GM21619 (cell line): ENCODE measurements around the gene AADAC.
"Not testable (repeated sequence)": the region's sequence is repeated elsewhere in the genome, so short reads cannot be mapped to it uniquely, and the experiment has no call there.

Source experiments
- ATAC-seq: cut with Tn5 transposase; IDR thresholded peaks from one replicate; pipeline ENCODE4 v1.9.1; 2021; ENCODE audit not compliant: unreplicated experiment

The AADAC gene, protein sequence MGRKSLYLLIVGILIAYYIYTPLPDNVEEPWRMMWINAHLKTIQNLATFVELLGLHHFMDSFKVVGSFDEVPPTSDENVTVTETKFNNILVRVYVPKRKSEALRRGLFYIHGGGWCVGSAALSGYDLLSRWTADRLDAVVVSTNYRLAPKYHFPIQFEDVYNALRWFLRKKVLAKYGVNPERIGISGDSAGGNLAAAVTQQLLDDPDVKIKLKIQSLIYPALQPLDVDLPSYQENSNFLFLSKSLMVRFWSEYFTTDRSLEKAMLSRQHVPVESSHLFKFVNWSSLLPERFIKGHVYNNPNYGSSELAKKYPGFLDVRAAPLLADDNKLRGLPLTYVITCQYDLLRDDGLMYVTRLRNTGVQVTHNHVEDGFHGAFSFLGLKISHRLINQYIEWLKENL

DNA sequence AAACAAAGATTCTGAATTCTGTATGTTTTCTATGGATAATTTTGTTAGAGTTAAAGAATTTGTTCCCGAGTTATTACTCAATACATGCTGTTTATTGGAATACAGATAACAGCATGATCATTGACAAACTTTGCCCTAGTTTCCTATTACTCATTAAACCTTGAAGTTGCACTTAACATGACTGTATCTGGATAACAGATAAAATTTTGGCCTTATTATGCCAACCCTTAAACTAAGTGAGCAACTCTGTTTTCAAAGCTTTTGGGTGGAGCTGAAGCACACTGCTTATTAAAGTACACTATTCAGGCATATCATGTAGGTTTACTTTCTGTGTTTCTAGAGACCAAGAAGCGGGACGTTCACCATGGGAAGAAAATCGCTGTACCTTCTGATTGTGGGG, at the start of gene AADAC:
TSS of gene AADAC (plus strand) at position 318 of the 400 bp plus-strand sequence. CDS start at position 365, 47 bp downstream.
- ATAC-seq: no peak

GRCh38 chr3:151764699-151765098, 49.2 kb upstream of the AADAC start:
- ATAC-seq: not testable (repeated sequence)

GRCh38 chr3:151765685-151766084, 48.2 kb upstream of the AADAC start:
- no peak for ATAC-seq

- ATAC-seq: no peak
Observed at GRCh38 chr3:151766454-151766853, 47.5 kb upstream of the AADAC start.

- no peak for ATAC-seq
Observed at GRCh38 chr3:151768393-151768930, 45.5 kb upstream of the AADAC start.

GRCh38 chr3:151769175-151769574, 44.7 kb upstream of the AADAC start:
- no peak for ATAC-seq

- no peak for ATAC-seq
Observed at GRCh38 chr3:151770956-151771355, 43.0 kb upstream of the AADAC start.

DNA sequence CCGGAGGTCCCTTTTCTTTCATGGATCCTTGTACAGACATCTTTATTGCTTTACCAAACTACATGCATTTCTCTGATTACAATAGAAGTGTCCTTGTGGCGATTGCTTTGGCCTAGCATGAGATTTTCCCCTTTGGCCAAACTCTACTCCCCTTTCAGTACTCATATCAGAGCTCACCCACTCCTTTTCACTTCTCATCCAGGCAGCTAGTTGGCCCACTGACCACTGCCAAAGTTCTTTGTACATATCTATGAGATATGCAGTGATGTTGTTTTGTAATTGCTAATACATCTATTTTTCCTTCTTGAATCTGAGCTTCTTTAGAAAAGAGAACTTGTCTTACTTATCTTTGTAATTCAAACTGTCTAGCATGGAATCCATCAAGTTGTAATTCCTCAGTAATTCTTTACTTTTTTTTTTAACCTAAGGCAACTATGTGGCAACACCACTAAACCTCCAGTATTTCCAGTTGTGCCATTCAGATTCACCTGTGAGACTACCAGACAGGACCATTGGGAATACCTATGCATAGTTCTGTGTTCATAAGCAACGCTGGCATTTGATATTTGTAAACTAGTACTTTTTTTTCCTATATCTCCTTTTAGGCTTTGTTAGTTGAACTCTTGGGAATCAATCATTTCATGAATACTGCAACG, 41.0 kb upstream of the AADAC start:
- ATAC-seq: no peak

- no peak for ATAC-seq
Observed at GRCh38 chr3:151774235-151774634, 39.7 kb upstream of the AADAC start.

DNA sequence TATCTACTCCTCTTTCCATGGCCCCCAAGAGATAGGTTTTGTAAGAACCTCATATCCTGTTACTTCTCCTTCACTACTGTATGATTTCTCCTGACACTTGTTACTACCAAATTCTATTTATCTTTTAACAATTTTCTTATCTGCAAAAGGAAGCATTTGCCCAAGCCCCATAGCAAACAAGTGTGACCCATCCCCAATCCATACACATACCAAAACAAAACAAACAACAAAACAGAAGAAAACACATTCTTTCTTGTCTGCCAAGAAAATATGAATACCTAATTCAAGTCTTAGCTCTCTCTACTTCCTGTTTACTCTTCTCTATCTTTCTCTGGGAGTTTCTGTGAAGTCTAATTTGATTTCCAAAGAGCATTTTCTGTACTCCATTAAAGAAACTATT, 39.0 kb upstream of the AADAC start:
- ATAC-seq: no peak

DNA sequence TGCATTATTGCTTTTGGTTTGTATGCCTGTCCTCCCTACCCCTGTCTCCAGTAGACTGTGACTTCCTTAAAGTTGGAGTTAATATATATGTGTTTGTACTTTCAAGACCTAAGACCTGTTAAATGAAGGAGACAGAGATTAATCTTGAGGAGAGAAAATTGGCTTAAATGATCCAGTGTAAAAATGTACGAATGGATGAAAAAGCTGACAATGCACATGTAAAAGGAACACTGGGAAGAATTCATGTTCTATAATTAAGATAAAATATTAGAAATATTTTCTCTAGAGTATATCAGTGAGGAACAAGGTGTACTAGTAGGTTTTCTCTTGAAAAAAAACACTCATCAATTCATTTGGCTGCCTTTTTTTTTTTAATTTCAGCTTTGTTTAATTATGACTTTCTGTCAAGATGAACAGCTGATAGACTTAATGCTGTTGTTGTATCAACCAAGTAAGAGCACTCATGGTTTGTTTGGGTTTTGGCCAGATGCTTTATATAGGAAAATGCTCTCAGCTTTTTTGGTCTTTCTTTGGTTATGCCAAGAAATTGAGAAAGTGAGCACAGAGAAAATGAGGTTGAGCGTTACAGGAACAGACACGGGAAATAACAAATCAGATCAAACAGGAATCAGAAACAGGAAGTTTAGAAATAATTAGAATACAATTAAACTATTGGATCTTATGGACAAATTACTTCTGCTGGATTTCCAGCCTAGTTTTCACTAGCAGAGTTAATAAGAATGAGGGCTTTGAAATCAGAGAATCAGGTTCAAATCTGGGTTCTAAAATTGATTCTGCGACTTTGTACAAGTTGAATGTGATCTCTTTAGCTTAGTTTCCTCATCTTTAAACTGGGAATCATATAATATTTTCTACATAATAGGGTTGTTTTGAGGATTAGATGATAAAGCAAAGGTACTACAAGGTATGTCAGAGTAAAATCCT, 38.3 kb upstream of the AADAC start:
- ATAC-seq: no peak

- ATAC-seq: no peak
Observed at GRCh38 chr3:151776259-151776740, 37.6 kb upstream of the AADAC start.

DNA sequence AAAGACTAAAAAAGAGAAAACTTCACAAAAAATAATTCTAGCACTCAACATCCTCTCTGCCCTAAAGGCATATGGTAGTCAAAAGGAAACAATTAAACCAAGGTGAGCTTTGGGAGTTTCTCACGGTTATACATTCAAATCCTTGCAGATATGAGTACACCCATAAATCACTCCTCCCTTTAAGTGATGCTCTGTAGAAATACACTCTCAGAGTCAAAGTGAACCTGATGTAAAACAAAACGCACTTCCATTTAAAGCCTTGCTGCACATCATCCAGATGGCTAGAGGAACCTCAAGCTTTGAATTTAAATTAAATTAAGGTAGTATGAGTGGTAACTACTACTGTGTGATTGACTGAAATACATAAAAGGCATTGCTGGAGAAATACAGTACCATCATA, 36.0 kb upstream of the AADAC start:
- no peak for ATAC-seq

GRCh38 chr3:151787626-151788025, 26.3 kb upstream of the AADAC start:
- no peak for ATAC-seq

GRCh38 chr3:151788401-151788800, 25.5 kb upstream of the AADAC start:
- ATAC-seq: no peak

DNA sequence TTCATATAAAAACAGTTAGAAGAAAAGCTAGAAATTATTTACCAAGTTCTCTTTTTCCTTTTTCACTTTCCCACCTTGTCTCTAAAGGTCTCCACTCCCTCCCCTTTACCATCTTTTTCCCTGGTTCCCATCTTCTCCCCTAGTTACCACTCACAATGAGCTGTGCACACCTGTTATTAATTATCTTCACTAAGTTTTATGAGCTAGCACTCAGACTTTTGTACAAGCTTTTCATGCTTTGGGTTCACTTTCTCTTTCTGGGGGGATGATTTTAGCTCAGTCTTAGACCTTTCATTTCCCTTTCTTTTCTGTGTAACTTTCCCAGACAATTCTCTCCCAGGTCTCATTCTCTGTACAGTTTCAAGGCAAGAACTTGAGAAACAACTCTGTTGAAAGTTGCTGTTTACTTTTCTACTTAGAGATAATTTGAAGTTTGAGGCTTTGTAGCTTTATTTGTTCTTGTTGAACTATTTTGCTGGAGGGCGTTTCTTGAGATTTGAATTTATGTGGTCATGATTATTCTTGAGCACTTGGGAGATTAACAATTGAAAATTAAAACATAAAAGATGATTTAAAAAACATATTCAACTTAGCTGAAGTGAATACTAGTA, 24.0 kb upstream of the AADAC start:
- ATAC-seq: no peak

GRCh38 chr3:151790763-151791162, 23.2 kb upstream of the AADAC start:
- not testable (repeated sequence) for ATAC-seq

DNA sequence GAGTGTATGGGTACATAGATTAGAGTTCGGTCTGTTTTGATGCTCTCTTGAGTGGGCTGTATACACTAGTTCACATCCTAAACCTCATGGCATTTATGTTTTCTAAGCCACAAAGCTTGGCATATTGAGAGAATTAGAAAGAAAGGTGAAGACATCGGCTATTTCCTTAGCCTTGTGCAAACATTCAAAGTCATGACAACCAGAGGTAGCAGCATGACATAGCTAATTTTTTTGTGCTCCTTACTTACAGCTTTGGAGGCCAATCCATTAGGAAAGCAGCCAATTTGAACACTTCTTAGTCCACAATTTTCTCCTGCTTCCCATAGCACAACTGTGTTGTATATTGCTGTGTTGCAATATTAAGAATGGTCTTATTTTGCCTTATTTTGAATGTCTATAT, 21.5 kb upstream of the AADAC start:
- no peak for ATAC-seq

GRCh38 chr3:151793636-151794035, 20.3 kb upstream of the AADAC start:
- ATAC-seq: no peak

- no peak for ATAC-seq
Observed at GRCh38 chr3:151794080-151794479, 19.8 kb upstream of the AADAC start.

GRCh38 chr3:151795276-151795675, 18.6 kb upstream of the AADAC start:
- no peak for ATAC-seq
